PC-3 (cell line): ENCODE results near the gene GNG8. TPM values are rescaled to one million over a fixed set of nuclear protein-coding genes. Genes with fewer than 3 reads are reported as not detected.

ENCODE experiments used
- ATAC-seq: fragments of 200-7000 bp; cut with Tn5 transposase; 2 replicates; pipeline ENCODE4 v1.9.1; 2020; ENCODE audit warnings: mild to moderate bottlenecking, moderate library complexity
- Bru-seq: library from RNA; stranded (reverse); fragments of 400-500 nt; gene quantifications from one replicate; lab custom pipeline; 2021; lab: Mats Ljungman, UMichigan
- BruChase-seq, 2 experiments: library from RNA; stranded (reverse); fragments of 400-500 nt; gene quantifications; one replicate each; lab custom pipeline; 2021; lab: Mats Ljungman, UMichigan
- BruUV-seq: library from RNA; stranded (reverse); fragments of 400-500 nt; replicated peaks from 2 replicates; lab custom pipeline; 2021; lab: Mats Ljungman, UMichigan
- CTCF ChIA-PET: fragments of 300-600 bp; sonication (Branson Sonifier 250); formaldehyde crosslinking; loops from one replicate; lab custom pipeline; 2022; ENCODE audit warnings: antibody characterized with exemption; lab: Charles Lee
- POLR2A ChIA-PET: fragments of 300-600 bp; sonication (Branson Sonifier 250); formaldehyde crosslinking; loops from one replicate; lab custom pipeline; 2022; ENCODE audit warnings: antibody characterized with exemption; ENCODE audit not compliant: unreplicated experiment; lab: Charles Lee
- DNase-seq: peaks from one replicate; pipeline ENCODE4 v3.0.0-alpha.2; 2015
- H2AFZ ChIP-seq: fragments of 300-600 bp; sonication (generic); 2 replicates; pipeline ENCODE4 v1.6.0; 2016; ENCODE audit warnings: antibody characterized with exemption, low read length
- H3F3A ChIP-seq: fragments of 300-600 bp; sonication (generic); one replicate; pipeline ENCODE4 v1.6.0; 2017; ENCODE audit warnings: antibody characterized with exemption, low read length, control low read depth, mild to moderate bottlenecking; ENCODE audit not compliant: unreplicated experiment
- H3K27ac ChIP-seq: fragments of 300-600 bp; sonication (generic); 2 replicates; pipeline ENCODE4 v1.5.1; 2016; ENCODE audit warnings: mild to moderate bottlenecking, low read length
- H3K27me3 ChIP-seq: fragments of 300-600 bp; sonication (generic); 2 replicates; pipeline ENCODE4 v1.6.1; 2016; ENCODE audit warnings: low read length, mixed read lengths
- H3K36me3 ChIP-seq: fragments of 300-600 bp; sonication (generic); 2 replicates; pipeline ENCODE4 v1.6.1; 2016; ENCODE audit warnings: low read depth, mixed run types, low read length, mixed read lengths
- H3K4me1 ChIP-seq: fragments of 300-600 bp; sonication (generic); 2 replicates; pipeline ENCODE4 v1.5.1; 2016; ENCODE audit warnings: low read length; ENCODE audit not compliant: insufficient read depth
- H3K4me2 ChIP-seq: fragments of 300-600 bp; sonication (generic); 2 replicates; pipeline ENCODE4 v1.6.0; 2016; ENCODE audit warnings: low read length
- H3K4me3 ChIP-seq: fragments of 300-600 bp; sonication (generic); 2 replicates; pipeline ENCODE4 v1.5.1; 2016; ENCODE audit warnings: mild to moderate bottlenecking, low read length, mixed read lengths
- H3K79me2 ChIP-seq: fragments of 300-600 bp; sonication (generic); 2 replicates; pipeline ENCODE4 v1.6.1; 2017; ENCODE audit warnings: low read length, mixed read lengths
- H3K9ac ChIP-seq: fragments of 300-600 bp; sonication (generic); 2 replicates; pipeline ENCODE4 v1.6.0; 2016; ENCODE audit warnings: mild to moderate bottlenecking, low read length
- H3K9me2 ChIP-seq: fragments of 300-600 bp; sonication (generic); replicated peaks from 2 replicates; pipeline ENCODE4 v1.6.1; 2016; ENCODE audit warnings: mixed run types, low read length, mixed read lengths
- H3K9me3 ChIP-seq: fragments of 300-600 bp; sonication (generic); 2 replicates; pipeline ENCODE4 v1.6.1; 2016; ENCODE audit warnings: low read length, mixed read lengths
- H4K20me1 ChIP-seq: fragments of 300-600 bp; sonication (generic); 2 replicates; pipeline ENCODE4 v1.6.1; 2016; ENCODE audit warnings: low read length, mixed read lengths
- CTCF ChIP-seq: fragments of 300-600 bp; sonication (generic); conservative IDR thresholded peaks from 2 replicates; pipeline ENCODE4 v1.5.1; 2017; ENCODE audit warnings: antibody characterized with exemption, low read depth, mild to moderate bottlenecking, low read length
- EZH2 ChIP-seq: fragments of 300-600 bp; sonication (generic); IDR thresholded peaks from one replicate; pipeline ENCODE4 v1.6.1; 2017; ENCODE audit warnings: antibody characterized with exemption, mild to moderate bottlenecking, low read length; ENCODE audit not compliant: unreplicated experiment
- EZH2phosphoT487 ChIP-seq: fragments of 300-600 bp; sonication (generic); IDR thresholded peaks from 2 replicates; pipeline ENCODE4 v1.6.1; 2018; ENCODE audit warnings: mild to moderate bottlenecking, antibody characterized with exemption, low read length, borderline replicate concordance
- intact Hi-C: fragments of 100-400 bp; cut with micrococcal nuclease; formaldehyde crosslinking; loops from 2 replicates; pipeline ENCODE4 v1.9.0; 2023
- long read RNA-seq: library from polyadenylated mRNA; unstranded; transcript quantifications from one replicate; pipeline ENCODE4 v2.0.0, GENCODE V29; 2021; ENCODE audit not compliant: unreplicated experiment
- total RNA-seq: library from RNA; depleted of rRNA; stranded (reverse); fragments of >200 nt; gene quantifications from 2 replicates; pipeline ENCODE4 v1.2.3, GENCODE V29; 2014; rRNA removed

Gene GNG8
- total RNA-seq (not detected in 2 replicates), Bru-seq, nascent RNA (not detected), BruChase-seq, experiment 1, labeled RNA remaining after a 6-hour chase (not detected), BruChase-seq, experiment 2, labeled RNA remaining after a 2-hour chase (not detected)
- long read RNA-seq, result 0 reads

- Histone ChIP-seq H3K36me3 (no peaks in the 10 kb centered on the region), H3K9me3 (no peaks in the 10 kb centered on the region), H3K27me3 (no peaks in the 10 kb centered on the region), H3K9ac (no peak within 1 kb of the TSS), H3F3A (no peaks in the 10 kb centered on the region), H2AFZ (no peak within 1 kb of the TSS), H3K79me2 (no peaks in the 10 kb centered on the region), H3K4me1 (peaks cover 16% of the 10 kb centered on the region; the same call in 1 of the 2 replicates), H3K4me3 (no peak within 1 kb of the TSS), H4K20me1 (no peaks in the 10 kb centered on the region), H3K4me2 (no peak within 1 kb of the TSS), H3K9me2 (no peaks in the 10 kb centered on the region), H3K27ac (no peak within 1 kb of the TSS)
- ATAC-seq (no peak), DNase-seq (no peak)
- POLR2A ChIA-PET, result no interaction called here
- TF ChIP-seq CTCF (no peak), EZH2 (no peak), EZH2phosphoT487 (no peak)
- no TSS peak for BruUV-seq
- CTCF ChIA-PET, result interaction anchor here (0.7 kb wide), 2 partner anchors 36 to 92 kb away, joined by 7 to 14 read pairs; no protein-coding TSS in a partner anchor
- intact Hi-C loops, result no loop called here
Measured at GRCh38 chr19:46635920-46636761, at the start of gene GNG8. TSS of gene GNG8 (minus strand) at chr19:46636202. CDS start at chr19:46634682, 1,520 bp downstream.

GRCh38 chr19:46685189-46685588 is 49.2 kb upstream of the GNG8 start:
- intact Hi-C loops, result no loop called here
- no peaks in the 10 kb centered on the region for H3K9me3 ChIP-seq
- no peak for DNase-seq
- H2AFZ ChIP-seq, result no peak overlapping the region
- no peak for ATAC-seq
- no peaks in the 10 kb centered on the region for H3K4me1 ChIP-seq
- H3K4me3 ChIP-seq, result no peak overlapping the region
- no peak overlapping the region for H3K27ac ChIP-seq
- no peaks in the 10 kb centered on the region for H3K79me2 ChIP-seq
- BruUV-seq, result no TSS peak
- H3K27me3 ChIP-seq, result no peaks in the 10 kb centered on the region
- no peaks in the 10 kb centered on the region for H3F3A ChIP-seq
- H4K20me1 ChIP-seq, result no peaks in the 10 kb centered on the region
- H3K4me2 ChIP-seq, result no peak overlapping the region
- POLR2A ChIA-PET, result no interaction called here
- no peak overlapping the region for H3K9ac ChIP-seq
- H3K36me3 ChIP-seq, result no peaks in the 10 kb centered on the region; the same call in 1 of the 2 replicates
- H3K9me2 ChIP-seq, result no peaks in the 10 kb centered on the region
- CTCF ChIA-PET, result no interaction called here
- TF ChIP-seq CTCF, result no peak
- TF ChIP-seq EZH2, result no peak
- no peak for TF ChIP-seq EZH2phosphoT487
